GM19099 (cell line): ENCODE data around the gene CADM2.

Source experiments
- POLR2A ChIP-seq: IDR thresholded peaks from 3 replicates; pipeline ENCODE4 v1.6.1; 2011; ENCODE audit warnings: low read depth; ENCODE audit not compliant: insufficient read length; ENCODE audit errors: extremely low read depth

The CADM2 gene

DNA sequence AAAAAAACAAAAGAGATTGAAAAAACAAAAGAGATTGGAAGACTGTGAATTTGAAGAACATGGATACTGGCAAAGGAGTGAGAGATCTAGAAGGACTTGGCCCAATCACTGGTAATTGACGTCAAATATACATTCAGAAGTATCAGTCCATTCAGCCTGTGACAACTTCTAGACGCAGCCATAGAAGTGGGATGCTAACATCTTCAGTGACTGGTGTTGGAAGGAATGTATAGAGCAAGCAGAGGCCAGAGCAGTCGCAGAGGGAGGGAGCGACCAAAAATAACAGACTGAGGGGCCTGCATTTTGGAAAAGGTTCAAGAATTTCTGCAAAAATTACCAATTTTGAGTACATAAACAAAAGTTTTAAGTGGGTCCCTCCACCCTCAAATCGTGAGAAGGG lies 473.3 kb downstream of the CADM2 start:
- no peak for TF ChIP-seq POLR2A

DNA sequence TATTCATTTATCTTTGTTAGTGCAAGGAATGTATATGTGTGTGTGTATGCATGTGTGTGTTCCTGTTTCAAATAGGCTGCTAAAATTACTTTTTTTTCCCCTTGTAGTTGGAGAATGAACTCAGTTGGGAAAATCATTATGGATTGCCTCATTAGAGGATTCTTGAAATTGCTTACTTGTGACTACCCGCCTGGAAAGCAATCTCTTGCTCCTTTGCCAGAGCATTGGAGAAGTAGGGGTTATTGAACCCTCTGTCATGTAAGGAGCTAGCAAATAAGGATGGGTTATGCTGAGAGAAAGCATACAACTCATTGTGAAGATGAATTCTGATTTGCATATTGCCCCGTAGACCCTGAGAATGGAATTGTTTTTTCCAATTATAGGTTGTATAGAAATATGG lies 474.5 kb downstream of the CADM2 start:
- no peak for TF ChIP-seq POLR2A

- no peak for TF ChIP-seq POLR2A
Observed at GRCh38 chr3:85455561-85456200, 496.9 kb downstream of the CADM2 start.

GRCh38 chr3:85474241-85474640 lies 515.5 kb downstream of the CADM2 start:
- no peak for TF ChIP-seq POLR2A

- TF ChIP-seq POLR2A = no peak
Observed at GRCh38 chr3:85475346-85475745, 516.6 kb downstream of the CADM2 start.

GRCh38 chr3:85476891-85477495 lies 518.2 kb downstream of the CADM2 start:
- no peak for TF ChIP-seq POLR2A

GRCh38 chr3:85481411-85482212 lies 522.8 kb downstream of the CADM2 start:
- TF ChIP-seq POLR2A = no peak

- no peak for TF ChIP-seq POLR2A
Observed at GRCh38 chr3:85482213-85482490, 523.4 kb downstream of the CADM2 start.

GRCh38 chr3:85483986-85484385 lies 525.2 kb downstream of the CADM2 start:
- no peak for TF ChIP-seq POLR2A

DNA sequence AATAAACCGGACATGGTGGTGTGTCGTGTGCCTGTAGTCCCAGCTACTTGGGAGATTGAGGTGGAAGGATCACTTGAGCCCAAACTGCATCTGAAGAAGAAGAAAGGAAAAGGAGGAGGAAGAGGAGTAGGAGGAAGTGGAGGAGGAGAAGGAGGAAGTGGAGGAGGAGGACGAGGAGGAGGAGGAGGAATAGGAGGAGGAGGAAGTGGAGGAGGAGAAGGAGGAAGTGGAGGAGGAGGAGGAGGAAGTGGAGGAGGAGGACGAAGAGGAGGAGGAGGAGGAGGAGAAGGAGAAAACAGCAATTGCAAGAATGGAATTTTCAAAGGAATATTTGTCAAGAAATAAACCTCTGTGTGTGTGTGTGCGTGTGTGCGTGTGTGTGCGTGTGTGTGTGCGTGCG lies 528.6 kb downstream of the CADM2 start:
- no peak for TF ChIP-seq POLR2A

- TF ChIP-seq POLR2A = no peak
Observed at GRCh38 chr3:85495602-85496001, 536.8 kb downstream of the CADM2 start.

DNA sequence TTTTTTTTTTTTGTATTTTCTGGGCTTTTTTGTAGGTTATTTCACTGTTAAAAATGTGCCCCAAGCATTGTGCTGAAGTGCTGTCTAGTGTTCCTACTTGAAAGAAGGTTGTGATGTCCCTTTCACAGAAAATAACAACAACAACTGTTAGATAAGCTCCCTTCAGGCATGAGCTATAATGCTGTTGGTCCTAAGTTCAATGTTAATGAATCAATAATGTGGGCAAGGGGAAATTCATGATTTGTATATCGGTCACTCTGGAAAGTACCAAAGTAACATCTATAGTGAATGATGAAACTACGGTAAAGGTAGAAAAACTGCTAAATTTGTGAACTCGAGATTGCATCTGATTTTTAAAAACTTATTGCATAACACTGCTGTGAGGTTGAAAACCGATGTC lies 539.4 kb downstream of the CADM2 start:
- no peak for TF ChIP-seq POLR2A

DNA sequence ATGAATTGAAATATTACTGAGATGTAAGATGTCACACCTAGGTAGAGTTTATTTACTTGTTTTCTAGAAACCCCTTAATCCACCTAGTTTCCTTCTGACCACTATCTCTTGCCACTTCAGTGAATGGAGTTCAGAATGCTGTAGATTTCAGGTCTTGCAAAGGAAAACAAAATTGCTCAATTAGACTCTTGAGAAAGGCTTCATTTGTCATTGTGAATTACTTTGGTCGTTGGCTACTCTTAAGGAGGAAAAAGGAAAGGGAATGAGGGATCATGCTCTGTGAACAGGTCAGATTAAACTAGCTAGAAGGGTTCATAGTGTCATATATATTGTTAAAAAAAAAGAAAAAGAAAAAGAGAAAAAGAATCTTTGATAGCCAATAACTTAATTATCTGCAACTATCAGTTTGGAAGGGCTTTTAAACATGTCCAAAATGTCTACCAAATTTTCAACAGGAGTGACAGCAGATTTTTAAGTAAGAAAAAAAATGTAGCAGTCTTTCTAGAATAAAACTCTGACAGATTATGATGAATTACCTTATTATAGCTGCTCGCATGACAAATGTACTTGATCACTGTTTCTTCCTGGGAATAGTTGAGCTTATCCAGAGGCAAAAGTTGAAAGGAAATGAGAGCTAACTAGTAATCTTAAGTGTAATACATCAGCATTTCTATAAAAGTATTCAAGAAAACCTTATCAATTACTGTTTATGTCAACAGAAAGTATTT lies 543.5 kb downstream of the CADM2 start:
- TF ChIP-seq POLR2A = no peak

GRCh38 chr3:85508659-85509058 lies 549.9 kb downstream of the CADM2 start:
- TF ChIP-seq POLR2A = no peak

DNA sequence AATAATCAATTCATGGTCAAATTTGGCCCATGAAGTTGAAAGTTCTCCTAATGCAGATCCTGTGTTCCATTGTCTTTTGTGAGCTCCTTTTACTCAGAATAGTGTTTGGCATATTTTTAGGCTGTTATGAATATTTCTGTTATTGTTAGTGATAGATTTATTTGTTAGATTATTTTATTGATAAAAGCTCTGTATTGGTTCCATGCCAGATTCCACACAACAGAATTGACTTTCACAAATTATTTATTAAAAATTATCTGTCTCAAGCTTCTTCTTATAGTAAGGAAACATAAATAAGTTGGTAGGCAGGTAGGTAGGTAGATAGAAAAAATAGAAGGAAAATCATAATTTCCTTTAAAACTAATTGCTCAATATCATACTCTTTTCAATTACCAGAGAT lies 557.4 kb downstream of the CADM2 start:
- no peak for TF ChIP-seq POLR2A

GRCh38 chr3:85524104-85524503 lies 565.3 kb downstream of the CADM2 start:
- no peak for TF ChIP-seq POLR2A
